Measurements from ENCODE around the gene DCAF4.
"Not testable (repeated sequence)": the region's sequence is repeated elsewhere in the genome, so short reads cannot be mapped to it uniquely, and the experiment has no call there.

Gene DCAF4

DNA sequence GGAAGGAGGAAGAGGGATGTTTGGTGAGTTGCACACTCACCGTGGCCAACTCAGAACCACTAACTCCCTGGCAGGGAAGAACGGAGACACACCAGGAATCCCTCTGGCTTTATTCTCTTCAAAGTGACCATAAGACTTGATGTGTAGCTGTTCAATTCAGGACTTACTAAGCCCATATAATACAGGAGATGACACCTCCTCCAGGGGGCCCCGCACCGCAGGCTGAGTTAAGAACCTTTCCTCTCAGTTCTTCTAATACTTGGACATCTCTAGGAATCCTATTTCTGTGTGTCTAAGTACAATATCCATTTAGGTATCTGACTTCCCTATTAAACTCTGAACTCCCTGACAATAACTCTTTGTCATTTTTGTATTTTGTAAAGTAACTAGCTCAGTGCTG is 49.5 kb downstream of the DCAF4 start:
- no peak for DNase-seq

DNA sequence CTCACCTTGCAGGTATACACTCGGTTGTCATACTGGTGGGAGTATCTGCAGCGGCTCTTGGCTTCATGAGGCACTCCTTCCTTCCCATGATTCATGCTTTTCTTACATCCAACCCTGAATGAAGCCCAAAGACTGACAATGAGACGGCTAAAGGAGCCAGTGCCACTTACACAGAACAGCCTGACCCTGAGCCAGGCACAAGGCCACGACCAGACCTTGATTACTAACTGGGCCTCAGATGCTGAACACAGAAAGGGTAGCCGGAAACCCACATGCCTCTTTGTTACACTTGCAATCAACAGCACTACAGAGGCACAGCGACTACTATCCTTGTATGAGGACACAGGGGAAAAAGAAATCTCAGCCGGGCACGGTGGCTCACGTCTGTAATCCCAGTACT is 52.6 kb downstream of the DCAF4 start:
- DNase-seq, result no peak

DNA sequence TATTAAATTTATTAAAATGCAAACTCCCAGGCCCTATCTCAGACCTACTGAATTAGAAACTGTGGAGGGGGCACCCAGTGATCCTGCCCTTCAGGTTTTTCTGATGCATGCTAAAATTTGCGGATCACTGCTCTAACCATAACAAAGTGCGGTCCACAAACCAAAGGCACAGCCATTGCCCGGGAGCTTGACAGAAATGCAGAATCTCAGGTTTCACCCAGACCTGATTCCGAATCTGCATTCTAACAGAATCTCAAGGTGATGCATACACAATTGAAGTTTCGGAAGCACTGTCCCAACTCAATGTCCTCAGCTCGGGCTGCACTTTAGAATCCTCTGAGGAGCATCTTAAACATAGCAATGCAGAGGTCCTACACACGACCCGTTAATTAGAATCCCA is 54.6 kb downstream of the DCAF4 start:
- DNase-seq, result no peak

DNA sequence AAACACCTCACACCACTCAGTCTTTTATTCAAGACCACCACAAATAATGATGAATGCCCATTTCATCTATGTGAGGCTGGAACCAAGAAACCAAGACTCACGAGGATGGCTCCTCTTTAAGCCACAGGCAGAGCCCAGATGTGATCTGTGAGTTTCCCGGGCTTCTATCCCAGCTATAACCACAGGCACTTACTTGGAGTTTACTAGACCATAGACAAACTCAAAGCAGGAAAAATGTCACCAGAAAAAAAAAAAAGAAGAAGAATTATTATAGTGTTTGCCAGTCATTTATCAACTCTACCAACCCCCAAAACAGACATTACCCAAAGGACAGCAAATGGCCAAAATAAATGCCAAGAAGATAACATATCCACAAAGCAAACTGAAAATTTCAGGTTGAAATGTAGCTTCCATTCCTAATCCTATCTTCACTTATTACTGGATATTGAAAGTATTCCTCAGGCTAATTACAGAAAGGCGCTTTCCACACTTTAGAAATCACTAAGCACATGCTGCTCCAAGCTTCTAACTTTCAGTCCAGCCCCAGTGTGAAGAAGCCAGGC is 56.0 kb downstream of the DCAF4 start:
- no peak for DNase-seq

DNA sequence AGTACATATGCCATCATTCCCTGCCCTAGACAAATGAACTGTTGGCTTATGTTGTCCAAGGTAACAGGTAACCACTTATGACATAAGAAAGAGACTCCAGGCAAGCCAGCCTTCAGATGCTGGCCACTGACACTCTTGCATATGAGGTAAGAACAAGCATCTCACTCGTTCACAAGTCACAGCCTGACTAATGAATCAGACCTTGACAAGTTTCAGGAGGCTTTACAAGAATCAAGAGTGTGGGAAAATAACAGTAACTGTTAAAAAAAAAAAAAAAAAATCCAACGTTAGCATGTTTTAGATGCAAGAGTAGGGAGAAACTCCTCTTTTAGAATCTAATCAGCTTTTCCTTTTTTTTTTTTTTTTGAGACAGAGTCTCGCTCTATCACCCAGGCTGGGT is 60.0 kb downstream of the DCAF4 start:
- DNase-seq, result no peak

DNA sequence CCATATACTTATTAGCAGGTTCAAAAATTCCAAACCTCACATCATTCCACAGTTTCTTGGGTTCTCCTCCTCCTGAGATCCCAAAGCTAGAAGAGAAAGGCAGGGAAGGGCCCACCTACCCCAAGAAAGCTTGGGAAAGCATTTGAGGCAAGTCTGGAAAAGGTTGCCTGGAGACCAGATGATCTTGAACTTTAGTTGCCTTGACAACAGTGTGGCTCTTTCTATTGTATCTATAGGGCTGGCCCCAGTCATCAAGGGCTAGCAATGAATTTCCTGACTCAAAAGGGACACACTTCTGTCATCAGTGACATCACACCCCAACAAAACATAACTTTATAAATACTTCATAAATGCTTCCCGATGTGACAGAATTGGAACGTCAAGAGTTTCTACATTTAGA is 60.6 kb downstream of the DCAF4 start:
- no peak for DNase-seq

DNA sequence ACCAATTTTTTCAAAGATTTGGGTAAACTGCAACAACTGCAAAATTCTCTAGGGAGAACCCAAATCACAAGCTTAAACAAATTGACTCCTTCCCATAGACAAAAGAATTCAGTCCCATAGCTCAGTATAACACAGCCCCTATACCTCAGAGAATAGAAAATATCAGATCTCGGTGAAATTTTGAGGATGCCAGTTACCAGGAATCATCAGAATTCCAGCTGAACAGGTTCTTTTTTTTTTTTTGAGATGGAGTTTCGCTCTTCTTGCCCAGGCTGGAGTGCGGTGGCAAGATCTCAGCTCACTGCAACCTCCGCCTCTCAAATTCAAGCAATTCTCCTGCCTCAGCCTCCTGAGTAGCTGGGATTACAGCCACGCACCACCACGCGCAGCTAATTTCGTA is 63.9 kb downstream of the DCAF4 start:
- no peak for DNase-seq

DNA sequence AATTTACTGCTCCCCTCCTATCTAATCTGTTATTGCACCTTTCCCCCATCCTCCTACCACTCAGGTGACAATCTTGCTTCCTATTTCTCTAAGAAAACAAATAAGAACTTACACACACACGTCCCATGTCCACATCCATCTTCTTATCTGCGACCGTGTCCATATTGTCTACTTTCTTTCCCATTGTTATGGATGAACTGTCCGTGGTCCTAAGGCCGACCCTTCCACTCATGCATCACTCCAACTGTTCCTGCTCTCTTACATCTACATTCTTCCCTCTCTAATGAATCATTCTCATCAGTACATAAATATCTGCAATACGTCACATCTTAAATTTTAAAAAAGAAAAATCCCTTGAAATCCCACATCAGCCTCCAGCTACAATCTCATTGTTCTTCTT is 70.7 kb downstream of the DCAF4 start:
- DNase-seq, result no peak

DNA sequence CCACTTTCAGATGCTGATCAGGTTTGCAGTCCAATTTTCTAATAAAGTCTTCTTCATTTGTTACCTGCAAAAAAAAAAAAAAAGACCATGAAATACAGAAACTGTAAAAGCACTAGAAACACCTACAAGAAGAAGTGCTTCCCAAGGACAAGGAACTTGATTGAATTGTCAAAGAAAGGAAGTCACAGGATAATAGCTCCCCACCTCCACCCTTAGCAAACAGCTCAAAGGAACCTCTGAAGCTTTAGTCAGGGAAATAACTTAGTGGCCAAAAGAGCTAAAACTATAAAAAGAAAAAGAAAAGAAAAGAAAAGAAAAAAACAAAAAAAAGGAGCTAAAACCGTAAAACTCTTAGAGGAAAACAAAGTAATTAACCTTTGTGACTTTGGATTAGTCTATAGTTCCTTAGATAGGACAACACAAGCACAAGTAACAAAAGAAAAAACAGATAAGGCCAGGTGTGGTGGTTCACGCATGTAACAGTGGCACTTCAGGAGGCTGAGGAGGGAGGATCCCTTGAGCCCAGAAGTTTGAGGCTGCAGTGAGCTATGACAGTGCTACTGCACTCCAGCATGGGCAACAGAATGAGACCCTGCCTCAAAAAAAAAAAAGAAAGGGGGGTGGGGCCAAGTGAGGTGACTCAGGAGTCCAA is 72.1 kb downstream of the DCAF4 start:
- DNase-seq, result no peak

DNA sequence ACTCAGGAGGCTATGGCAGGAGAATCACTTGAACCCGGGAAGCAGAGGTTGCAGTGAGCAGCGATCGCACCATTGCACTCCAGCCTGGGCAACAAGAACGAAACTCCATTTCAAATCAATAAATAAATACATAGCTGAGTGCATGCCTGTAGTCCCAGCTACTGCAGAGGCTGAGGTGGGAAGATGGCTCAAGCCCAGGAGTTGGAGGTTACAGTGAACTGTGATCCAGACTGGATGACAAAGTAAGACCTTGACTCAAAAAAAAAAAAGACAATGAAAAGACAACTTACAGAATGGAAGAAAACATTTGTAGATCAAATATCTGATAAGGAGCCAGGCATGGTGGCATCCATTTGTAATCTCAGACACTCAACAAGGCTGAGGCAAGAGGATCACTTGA is 73.1 kb downstream of the DCAF4 start:
- DNase-seq, result no peak

DNA sequence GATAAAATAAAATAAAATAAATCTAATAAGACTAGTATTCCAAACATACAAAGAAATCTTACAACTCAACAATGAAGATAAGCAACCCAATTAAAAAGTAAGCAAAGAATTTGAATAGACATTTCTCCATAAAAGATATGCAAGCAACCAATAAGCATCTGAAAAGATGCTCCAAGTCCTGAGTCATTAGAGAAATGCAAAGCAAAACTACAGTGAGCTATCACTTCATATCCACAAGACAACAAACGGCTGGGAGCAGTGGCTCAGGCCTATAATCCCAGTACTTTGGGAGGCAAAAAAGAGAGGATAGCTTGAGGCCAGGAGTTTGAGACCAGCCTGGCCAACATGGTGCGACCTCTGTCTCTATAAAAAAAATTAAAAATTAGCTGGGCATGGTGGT is 73.8 kb downstream of the DCAF4 start:
- DNase-seq, result no peak

DNA sequence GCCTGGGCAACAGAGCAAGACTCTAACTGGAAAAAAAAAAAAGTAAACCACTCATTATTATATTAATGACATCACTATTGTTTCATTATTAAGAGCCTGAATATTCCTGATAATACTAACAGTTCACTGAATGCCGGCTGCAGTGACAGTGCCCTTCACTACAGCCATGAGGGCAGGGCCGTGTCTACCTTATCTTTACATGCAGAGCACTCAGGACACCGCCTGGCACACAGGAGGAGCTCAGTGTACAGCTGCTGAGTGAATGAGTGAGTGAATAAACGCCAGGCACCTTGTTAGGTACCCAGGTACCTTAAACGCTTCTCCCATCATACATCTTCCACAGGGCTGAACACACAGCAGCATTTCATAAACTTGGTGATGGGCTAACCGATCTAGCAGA is 77.4 kb downstream of the DCAF4 start:
- no peak for DNase-seq

DNA sequence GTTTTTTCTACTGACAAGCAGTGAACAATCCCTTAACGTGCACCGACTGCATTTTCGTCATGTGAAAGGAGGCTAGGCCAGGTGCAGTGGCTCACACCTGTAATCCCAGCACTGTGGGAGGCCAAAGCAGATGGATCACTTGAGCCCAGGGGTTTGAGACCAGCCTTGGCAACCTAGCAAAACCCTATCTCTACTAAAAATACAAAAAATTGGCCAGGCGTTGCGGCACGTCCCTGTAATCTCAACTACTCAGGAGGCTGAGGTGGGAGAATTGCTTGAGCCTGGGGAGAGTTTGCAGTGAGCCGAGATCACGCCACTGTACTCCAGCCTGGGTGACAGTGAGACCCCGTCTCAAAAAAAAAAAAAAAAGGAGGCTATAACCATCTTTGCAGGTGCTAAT is 78.4 kb downstream of the DCAF4 start:
- DNase-seq, result not testable (repeated sequence)

DNA sequence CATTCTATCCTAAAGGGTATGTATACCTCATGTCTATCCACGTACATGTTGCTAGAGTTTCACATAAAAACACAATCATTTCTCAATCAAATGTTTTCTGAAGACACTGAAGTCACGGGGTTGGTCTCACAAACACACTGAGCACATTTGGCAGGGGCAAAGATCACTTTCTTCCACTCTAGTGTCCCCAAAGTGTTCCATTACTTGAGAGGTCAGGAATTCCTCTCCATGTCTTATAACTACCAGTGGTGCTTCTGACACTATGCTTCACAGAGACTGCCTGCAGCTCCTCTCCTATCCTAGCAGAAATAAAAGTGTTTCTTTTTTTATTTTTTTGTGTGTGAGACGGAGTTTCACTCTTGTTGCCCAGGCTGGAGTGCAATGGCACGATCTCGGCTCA is 81.6 kb downstream of the DCAF4 start:
- no peak for DNase-seq

DNA sequence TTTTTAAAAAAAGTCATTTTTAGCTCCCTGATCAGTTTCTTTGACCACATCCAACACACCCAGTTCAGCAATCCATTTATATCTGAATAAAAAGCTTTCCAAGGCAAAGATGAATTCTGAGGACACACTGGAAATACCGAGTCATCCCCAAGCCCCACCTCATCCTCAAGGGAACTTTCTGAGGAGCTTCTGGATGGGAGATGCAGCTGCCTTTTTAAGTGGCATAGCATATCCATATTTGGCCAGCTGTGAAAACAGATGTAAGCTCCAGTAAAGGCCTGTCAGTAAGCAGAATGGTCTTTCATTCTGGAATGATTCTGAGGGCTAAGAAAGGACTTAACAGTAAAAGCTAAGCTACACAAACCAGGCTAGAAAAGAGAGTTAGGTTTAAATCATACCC is 82.2 kb downstream of the DCAF4 start:
- no peak for DNase-seq
